Ovary (tissue), 9 donors: ENCODE results near the gene NRDE2. TPM values are rescaled to one million over a fixed set of nuclear protein-coding genes. Genes with fewer than 3 reads are reported as not detected.

Source experiments
- DNase-seq, 5 donors: peaks; one replicate each; pipeline ENCODE4 v3.0.0-alpha.2; 2019 to 2020
- H3K27ac ChIP-seq, 2 donors: fragments of 200-600 bp; one replicate each; pipeline versions ENCODE4 v1.5.1 to v1.8.0; 2019 to 2022
- H3K27me3 ChIP-seq: fragments of 200-600 bp; one replicate; pipeline ENCODE4 v1.8.0; 2022
- H3K36me3 ChIP-seq: fragments of 200-600 bp; sonication (generic); one replicate; pipeline ENCODE4 v1.5.1; 2019
- H3K4me1 ChIP-seq: one replicate; pipeline ENCODE4 v1.8.1; 2013; ENCODE audit warnings: mild to moderate bottlenecking, moderate library complexity; ENCODE audit not compliant: insufficient read depth
- H3K4me3 ChIP-seq: fragments of 200-600 bp; sonication (generic); one replicate; pipeline ENCODE4 v1.5.1; 2017
- H3K9me3 ChIP-seq, 2 donors: fragments of 200-600 bp in 1 of 2; sonication (generic) in 1 of 2; one replicate each; pipeline versions ENCODE4 v1.5.1 to v1.8.1; 2013 to 2019; ENCODE audit warnings: mild to moderate bottlenecking in 1 of 2, moderate library complexity in 1 of 2
- EP300 ChIP-seq: sonication (generic); formaldehyde crosslinking; IDR thresholded peaks from one replicate; pipeline ENCODE4 v1.6.1; 2017; ENCODE audit warnings: antibody characterized with exemption
- POLR2A ChIP-seq: fragments of 450-650 bp; IDR thresholded peaks from one replicate; pipeline ENCODE4 v1.6.1; 2017; ENCODE audit warnings: antibody characterized with exemption, mild to moderate bottlenecking, moderate library complexity
- WGBS, 3 donors: extraction: QIAGEN DNeasy Blood & Tissue Kit in 1 of 3; methylation state at CpG; one replicate each; pipeline versions ENCODE4 v1.1.5 to v1.1.7; 2013 to 2017; 5-methylcytosine and 5-hydroxymethylcytosine counted together
- intact Hi-C, 4 donors: fragments of 100-400 bp; cut with DNase I; formaldehyde crosslinking; loops; one replicate each; pipeline versions ENCODE4 v1.11.0 to v1.15.1; 2022 to 2023
- polyA plus RNA-seq, 2 donors: library from polyadenylated mRNA; stranded (reverse); fragments of 200-250 nt in 1 of 2; fragments of 350-450 nt in 1 of 2; fragmentation: Illumina TruSeq in 1 of 2; extraction: RNeasy Lipid Tissue Mini Kit (QIAGEN cat#74804) in 1 of 2; gene quantifications; one replicate each; pipeline ENCODE4 v1.2.3, GENCODE V29; 2013 to 2014
- total RNA-seq, 7 donors: library from RNA; depleted of rRNA in 2 of 7; stranded (reverse); fragments of >200 nt in 2 of 7; fragmentation: NEBNext Ultra II Directional in 3 of 7; extraction: Animal tissue kit (Norgen Biotek cat#: 25700) in 3 of 7; gene quantifications; one replicate each; pipeline versions ENCODE4 v1.1.0 to v1.2.4, GENCODE V29; 2016 to 2023
- TF ChIP-seq, protein P1 (sequence below), 3 donors: fragments of 450-650 bp in 2 of 3; fragments of 200-600 bp in 1 of 3; IDR thresholded peaks; one replicate each; pipeline versions ENCODE4 v1.5.1 to v1.8.0; 2016 to 2022; ENCODE audit warnings: antibody characterized with exemption in 3 of 3, mild to moderate bottlenecking in 1 of 3
- donor health status: DM: no; HTN: no; CAD: no; lungs with moderate emphysema.
- donor health status: DM: no; HTN: no; CAD: no.
- donor health status: Bipolar disorder and iron deficiency.
- donor health status: DM: yes; HTN: yes; CAD: no.
- donor health status: DM: no; HTN: no; CAD: no.
- donor health status: DM: yes; HTN: yes; CAD: no.

Gene NRDE2
- total and polyA plus RNA-seq, 9 donors = 7.7 to 28.5 (median 15.4) TPM

- no peaks in the 10 kb centered on the region for H3K36me3 ChIP-seq
Observed at GRCh38 chr14:90295870-90296516, 35.7 kb downstream of the NRDE2 start.

DNA sequence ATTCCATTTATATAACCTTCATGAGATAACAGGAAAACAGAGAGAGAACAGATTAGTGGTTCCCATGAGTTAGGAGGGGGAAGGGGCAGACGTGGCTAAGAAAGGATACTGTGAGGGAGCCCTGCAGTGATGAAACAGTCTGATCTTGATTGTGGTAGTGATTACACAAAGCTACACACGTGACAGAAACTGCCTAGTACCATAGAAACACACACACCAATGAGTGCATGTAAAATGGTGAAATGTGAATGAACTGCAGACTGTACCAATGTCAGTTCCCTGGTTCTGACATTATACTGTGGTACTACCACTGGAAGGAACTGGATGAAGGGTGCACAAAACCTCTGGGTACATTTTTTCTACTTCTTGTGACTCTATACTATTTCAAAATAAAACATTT, 36.9 kb downstream of the NRDE2 start:
- no peaks in the 10 kb centered on the region for H3K9me3 ChIP-seq
- DNase-seq = no peak
- no peak overlapping the region for H3K27ac ChIP-seq
- no peak for TF ChIP-seq EP300
- TF ChIP-seq POLR2A = no peak
- TF ChIP-seq, protein P1, sequence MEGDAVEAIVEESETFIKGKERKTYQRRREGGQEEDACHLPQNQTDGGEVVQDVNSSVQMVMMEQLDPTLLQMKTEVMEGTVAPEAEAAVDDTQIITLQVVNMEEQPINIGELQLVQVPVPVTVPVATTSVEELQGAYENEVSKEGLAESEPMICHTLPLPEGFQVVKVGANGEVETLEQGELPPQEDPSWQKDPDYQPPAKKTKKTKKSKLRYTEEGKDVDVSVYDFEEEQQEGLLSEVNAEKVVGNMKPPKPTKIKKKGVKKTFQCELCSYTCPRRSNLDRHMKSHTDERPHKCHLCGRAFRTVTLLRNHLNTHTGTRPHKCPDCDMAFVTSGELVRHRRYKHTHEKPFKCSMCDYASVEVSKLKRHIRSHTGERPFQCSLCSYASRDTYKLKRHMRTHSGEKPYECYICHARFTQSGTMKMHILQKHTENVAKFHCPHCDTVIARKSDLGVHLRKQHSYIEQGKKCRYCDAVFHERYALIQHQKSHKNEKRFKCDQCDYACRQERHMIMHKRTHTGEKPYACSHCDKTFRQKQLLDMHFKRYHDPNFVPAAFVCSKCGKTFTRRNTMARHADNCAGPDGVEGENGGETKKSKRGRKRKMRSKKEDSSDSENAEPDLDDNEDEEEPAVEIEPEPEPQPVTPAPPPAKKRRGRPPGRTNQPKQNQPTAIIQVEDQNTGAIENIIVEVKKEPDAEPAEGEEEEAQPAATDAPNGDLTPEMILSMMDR (IDR thresholded peaks at IDR 0.05) = no peak
- WGBS, 3 donors = 77 to 87% (median 87%) methylated on average over 2 of the region's 2 CpGs
- intact Hi-C loops = loop anchor here in 1 of 4 donors (10.0 kb wide), 2 partner anchors 460 to 880 kb away; no protein-coding TSS in a partner anchor
- no peaks in the 10 kb centered on the region for H3K27me3 ChIP-seq
- no peak overlapping the region for H3K4me3 ChIP-seq
- no peaks in the 10 kb centered on the region for H3K36me3 ChIP-seq
- no peaks in the 10 kb centered on the region for H3K4me1 ChIP-seq

More at GRCh38 chr14:90295870-90296516, 35.7 kb downstream of the NRDE2 start:
- Histone ChIP-seq H3K27ac (no peak overlapping the region), H3K9me3 (no peaks in the 10 kb centered on the region), H3K4me1 (no peaks in the 10 kb centered on the region), H3K27me3 (no peaks in the 10 kb centered on the region), H3K4me3 (no peak overlapping the region)
- TF ChIP-seq, protein P1 (IDR thresholded peaks at IDR 0.05) = no peak
- TF ChIP-seq POLR2A = no peak
- no peak for TF ChIP-seq EP300
- no peak for DNase-seq
- intact Hi-C loops = loop anchor here in 1 of 4 donors (10.0 kb wide), 2 partner anchors 459 to 879 kb away; no protein-coding TSS in a partner anchor
- 76 to 80% (median 78%) methylated on average over 5 of the region's 5 CpGs for WGBS, 3 donors

DNA sequence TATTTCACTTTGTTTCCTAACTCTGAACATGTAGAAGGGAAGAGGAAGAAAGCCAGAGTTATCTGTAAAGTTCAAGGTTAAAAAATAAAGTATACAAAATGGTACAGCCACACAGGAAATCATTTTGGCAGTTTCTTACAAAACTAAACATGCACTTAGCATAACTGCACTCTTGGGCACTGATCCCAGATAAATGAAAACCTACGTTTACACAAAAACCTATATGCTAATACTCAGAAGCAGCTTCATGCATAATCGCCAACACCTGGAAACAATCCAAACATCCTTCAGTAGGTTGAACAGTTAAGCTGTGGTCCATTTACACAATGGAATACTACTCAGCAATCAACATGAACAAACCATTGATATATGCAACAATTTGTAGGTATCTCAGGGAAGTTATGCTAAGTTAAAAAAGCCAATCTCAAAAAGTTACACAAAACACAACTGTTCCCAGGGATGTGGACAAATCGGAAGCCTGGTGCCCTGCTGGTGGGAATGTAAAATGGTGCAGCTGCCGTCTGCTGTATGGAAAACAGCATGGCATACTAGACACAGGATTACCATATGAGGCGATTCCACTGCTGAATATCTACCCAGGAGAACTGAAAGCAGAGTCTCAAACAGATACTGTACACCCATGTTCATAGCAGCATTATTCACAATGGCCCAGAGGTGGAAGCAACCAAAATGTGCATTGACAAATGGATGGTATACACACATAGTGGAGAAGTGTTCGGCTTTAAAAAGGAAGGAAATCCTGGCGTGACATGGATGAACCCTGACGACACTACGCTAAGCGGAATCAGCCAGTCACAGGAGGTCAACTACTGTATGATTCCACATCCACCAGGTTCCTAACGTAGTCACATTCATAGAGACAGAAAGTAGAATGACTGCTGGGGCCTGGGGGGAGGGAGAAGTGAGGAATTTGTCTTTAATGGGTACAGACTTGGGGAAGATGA, 37.7 kb downstream of the NRDE2 start:
- WGBS, 3 donors = 87 to 88% (median 87%) methylated on average over 11 of the region's 11 CpGs
- H3K36me3 ChIP-seq = no peaks in the 10 kb centered on the region

GRCh38 chr14:90291699-90292098, 40.0 kb downstream of the NRDE2 start:
- intact Hi-C loops = loop anchor here in 1 of 4 donors (10.0 kb wide), 2 partner anchors 463 to 883 kb away; no protein-coding TSS in a partner anchor
- Histone ChIP-seq H3K27ac (no peak overlapping the region), H3K9me3 (no peaks in the 10 kb centered on the region), H3K4me1 (no peaks in the 10 kb centered on the region), H3K36me3 (no peaks in the 10 kb centered on the region), H3K27me3 (no peaks in the 10 kb centered on the region), H3K4me3 (no peak overlapping the region)
- 83 to 86% (median 85%) methylated on average over 7 of the region's 7 CpGs for WGBS, 3 donors
- no peak for DNase-seq
- TF ChIP-seq EP300 (no peak), POLR2A (no peak)
- TF ChIP-seq, protein P1 (IDR thresholded peaks at IDR 0.05) = no peak

More for the DNA sequence above, 37.7 kb downstream of the NRDE2 start:
- Histone ChIP-seq H3K4me1 (no peaks in the 10 kb centered on the region), H3K27me3 (no peaks in the 10 kb centered on the region), H3K27ac (no peak overlapping the region), H3K4me3 (no peak overlapping the region), H3K9me3 (no peaks in the 10 kb centered on the region)
- intact Hi-C loops = loop anchor here in 1 of 4 donors (10.0 kb wide), 2 partner anchors 461 to 881 kb away; no protein-coding TSS in a partner anchor
- DNase-seq = no peak
- TF ChIP-seq, protein P1 (IDR thresholded peaks at IDR 0.05) = no peak
- TF ChIP-seq EP300 (no peak), POLR2A (no peak)
